Activated T-helper 1 cell treated with anti-CD3 and anti-CD28 coated beads, Interleukin-12 subunit alpha, Interleukin-12 subunit beta, Interleukin-2, Interleukin-4 antibody, amounts not matched to agents 30 ng/mL and 10 ng/mL and 1 ng/mL, durations not matched to agents 14 hours and 24 hours and 36 hours (primary cell): ENCODE data around the gene CNTN4. TPM values are rescaled to one million over a fixed set of nuclear protein-coding genes. Genes with fewer than 3 reads are reported as not detected.

ENCODE experiments used
- DNase-seq: peaks from one replicate; pipeline ENCODE4 v3.0.0; 2021; ENCODE audit warnings: low spot score
- H3K27ac Mint-ChIP-seq: one replicate; pipeline ENCODE4 v1.8.0; 2021; ENCODE audit warnings: mild to moderate bottlenecking, mixed read lengths
- H3K27me3 Mint-ChIP-seq: one replicate; pipeline ENCODE4 v1.8.0; 2022; ENCODE audit warnings: mild to moderate bottlenecking, moderate library complexity, mixed read lengths; ENCODE audit not compliant: insufficient read depth
- H3K36me3 Mint-ChIP-seq: one replicate; pipeline ENCODE4 v1.8.0; 2021; ENCODE audit warnings: low read depth, mixed read lengths
- H3K4me1 Mint-ChIP-seq: one replicate; pipeline ENCODE4 v1.8.0; 2021; ENCODE audit warnings: low read depth, mixed read lengths
- H3K4me3 Mint-ChIP-seq: one replicate; pipeline ENCODE4 v1.8.0; 2021; ENCODE audit warnings: mild to moderate bottlenecking, moderate library complexity, mixed read lengths
- H3K9me3 Mint-ChIP-seq: one replicate; pipeline ENCODE4 v1.8.0; 2021; ENCODE audit warnings: mixed read lengths
- intact Hi-C: fragments of 100-400 bp; cut with micrococcal nuclease; formaldehyde crosslinking; loops from one replicate; pipeline ENCODE4 v1.15.1; 2024
- total RNA-seq: library from RNA; stranded (reverse); gene quantifications from 2 replicates; pipeline ENCODE4 v1.2.3, GENCODE V29; 2022

Gene CNTN4
- total RNA-seq, 1 donor from 2014 or later, result not detected

- H3K27me3 Mint-ChIP-seq, result no peaks in the 10 kb centered on the region
- no peaks in the 10 kb centered on the region for H3K4me1 Mint-ChIP-seq
- no peak for DNase-seq
- H3K27ac Mint-ChIP-seq, result no peak overlapping the region
- H3K36me3 Mint-ChIP-seq, result no peaks in the 10 kb centered on the region
- H3K4me3 Mint-ChIP-seq, result no peak overlapping the region
- intact Hi-C loops, result no loop called here
- no peaks in the 10 kb centered on the region for H3K9me3 Mint-ChIP-seq
These were observed 67.9 kb downstream of the CNTN4 start for GRCh38 chr3:2166552-2166951.

- intact Hi-C loops, result no loop called here
- no peak overlapping the region for H3K27ac Mint-ChIP-seq
- DNase-seq, result no peak
- H3K27me3 Mint-ChIP-seq, result no peaks in the 10 kb centered on the region
- no peaks in the 10 kb centered on the region for H3K36me3 Mint-ChIP-seq
- H3K4me3 Mint-ChIP-seq, result no peak overlapping the region
- no peaks in the 10 kb centered on the region for H3K4me1 Mint-ChIP-seq
- no peaks in the 10 kb centered on the region for H3K9me3 Mint-ChIP-seq
These were observed 74.0 kb downstream of the CNTN4 start for GRCh38 chr3:2172561-2173171.

- Mint-ChIP-seq H3K36me3 (no peaks in the 10 kb centered on the region), H3K9me3 (no peaks in the 10 kb centered on the region), H3K4me1 (no peaks in the 10 kb centered on the region), H3K4me3 (no peak overlapping the region), H3K27me3 (no peaks in the 10 kb centered on the region), H3K27ac (no peak overlapping the region)
- no peak for DNase-seq
- intact Hi-C loops, result no loop called here
These were observed 82.0 kb downstream of the CNTN4 start for GRCh38 chr3:2180634-2181033.

- H3K27ac Mint-ChIP-seq, result no peak overlapping the region
- H3K4me1 Mint-ChIP-seq, result no peaks in the 10 kb centered on the region
- H3K4me3 Mint-ChIP-seq, result no peak overlapping the region
- H3K9me3 Mint-ChIP-seq, result no peaks in the 10 kb centered on the region
- no peaks in the 10 kb centered on the region for H3K36me3 Mint-ChIP-seq
- no peaks in the 10 kb centered on the region for H3K27me3 Mint-ChIP-seq
- intact Hi-C loops, result no loop called here
- no peak for DNase-seq
These were observed 100.2 kb downstream of the CNTN4 start for GRCh38 chr3:2198776-2199279.

GRCh38 chr3:2204054-2204453, 105.4 kb downstream of the CNTN4 start:
- Mint-ChIP-seq H3K36me3 (no peaks in the 10 kb centered on the region), H3K27me3 (no peaks in the 10 kb centered on the region), H3K9me3 (no peaks in the 10 kb centered on the region), H3K4me1 (no peaks in the 10 kb centered on the region), H3K4me3 (no peak overlapping the region), H3K27ac (no peak overlapping the region)
- DNase-seq, result no peak
- intact Hi-C loops, result no loop called here

GRCh38 chr3:2205692-2206091, 107.0 kb downstream of the CNTN4 start:
- H3K4me3 Mint-ChIP-seq, result no peak overlapping the region
- H3K4me1 Mint-ChIP-seq, result no peaks in the 10 kb centered on the region
- intact Hi-C loops, result no loop called here
- H3K36me3 Mint-ChIP-seq, result no peaks in the 10 kb centered on the region
- DNase-seq, result no peak
- no peaks in the 10 kb centered on the region for H3K9me3 Mint-ChIP-seq
- H3K27me3 Mint-ChIP-seq, result no peaks in the 10 kb centered on the region
- no peak overlapping the region for H3K27ac Mint-ChIP-seq

- Mint-ChIP-seq H3K27ac (no peak overlapping the region), H3K4me1 (no peaks in the 10 kb centered on the region), H3K36me3 (no peaks in the 10 kb centered on the region), H3K9me3 (no peaks in the 10 kb centered on the region), H3K4me3 (no peak overlapping the region), H3K27me3 (no peaks in the 10 kb centered on the region)
- intact Hi-C loops, result no loop called here
- DNase-seq, result no peak
These were observed 107.9 kb downstream of the CNTN4 start for GRCh38 chr3:2206536-2206935.

- Mint-ChIP-seq H3K27ac (no peak overlapping the region), H3K36me3 (no peaks in the 10 kb centered on the region), H3K9me3 (no peaks in the 10 kb centered on the region), H3K27me3 (no peaks in the 10 kb centered on the region), H3K4me3 (no peak overlapping the region), H3K4me1 (no peaks in the 10 kb centered on the region)
- intact Hi-C loops, result no loop called here
- DNase-seq, result no peak
These were observed 112.9 kb downstream of the CNTN4 start for GRCh38 chr3:2211568-2211967.

GRCh38 chr3:2212206-2212605, 113.5 kb downstream of the CNTN4 start:
- no peaks in the 10 kb centered on the region for H3K36me3 Mint-ChIP-seq
- H3K27me3 Mint-ChIP-seq, result no peaks in the 10 kb centered on the region
- H3K4me1 Mint-ChIP-seq, result no peaks in the 10 kb centered on the region

GRCh38 chr3:2218375-2218774, 119.7 kb downstream of the CNTN4 start:
- H3K27me3 Mint-ChIP-seq, result no peaks in the 10 kb centered on the region
- intact Hi-C loops, result no loop called here
- no peak overlapping the region for H3K27ac Mint-ChIP-seq
- H3K4me1 Mint-ChIP-seq, result no peaks in the 10 kb centered on the region
- H3K36me3 Mint-ChIP-seq, result no peaks in the 10 kb centered on the region
- no peak overlapping the region for H3K4me3 Mint-ChIP-seq
- no peaks in the 10 kb centered on the region for H3K9me3 Mint-ChIP-seq
- no peak for DNase-seq

More at GRCh38 chr3:2212206-2212605, 113.5 kb downstream of the CNTN4 start:
- DNase-seq, result no peak
- Mint-ChIP-seq H3K9me3 (no peaks in the 10 kb centered on the region), H3K27ac (no peak overlapping the region), H3K4me3 (no peak overlapping the region)
- intact Hi-C loops, result no loop called here

- Mint-ChIP-seq H3K4me3 (no peak overlapping the region), H3K4me1 (no peaks in the 10 kb centered on the region), H3K9me3 (no peaks in the 10 kb centered on the region)
These were observed 120.2 kb downstream of the CNTN4 start for GRCh38 chr3:2218816-2219215.

GRCh38 chr3:2236203-2236602, 137.5 kb downstream of the CNTN4 start:
- Mint-ChIP-seq H3K4me1 (no peaks in the 10 kb centered on the region), H3K36me3 (no peaks in the 10 kb centered on the region), H3K4me3 (no peak overlapping the region), H3K27me3 (no peaks in the 10 kb centered on the region), H3K9me3 (no peaks in the 10 kb centered on the region), H3K27ac (no peak overlapping the region)
- intact Hi-C loops, result no loop called here
- no peak for DNase-seq

More at GRCh38 chr3:2218816-2219215, 120.2 kb downstream of the CNTN4 start:
- intact Hi-C loops, result no loop called here
- DNase-seq, result no peak
- Mint-ChIP-seq H3K27me3 (no peaks in the 10 kb centered on the region), H3K36me3 (no peaks in the 10 kb centered on the region), H3K27ac (no peak overlapping the region)

- no peaks in the 10 kb centered on the region for H3K4me1 Mint-ChIP-seq
- no peak overlapping the region for H3K27ac Mint-ChIP-seq
- no peak overlapping the region for H3K4me3 Mint-ChIP-seq
- H3K36me3 Mint-ChIP-seq, result no peaks in the 10 kb centered on the region
- intact Hi-C loops, result no loop called here
- no peak for DNase-seq
- no peaks in the 10 kb centered on the region for H3K9me3 Mint-ChIP-seq
- no peaks in the 10 kb centered on the region for H3K27me3 Mint-ChIP-seq
These were observed 145.5 kb downstream of the CNTN4 start for GRCh38 chr3:2244137-2244536.
